Bronchial epithelial cell (primary cell): ENCODE results near the gene NXN. TPM values are rescaled to one million over a fixed set of nuclear protein-coding genes. Genes with fewer than 3 reads are reported as not detected.
"Not testable (repeated sequence)": the region's sequence is repeated elsewhere in the genome, so short reads cannot be mapped to it uniquely, and the experiment has no call there.

Source experiments
- DNase-seq: peaks from one replicate; pipeline ENCODE4 v3.0.0-alpha.2; 2010; ENCODE audit warnings: low read depth
- FAIRE-seq: peaks from 2 replicates; lab custom pipeline; 2011; peaks lifted over from hg19 to GRCh38; lab: Jason Lieb, UNC
- H3K27me3 ChIP-seq: 2 replicates; pipeline ENCODE4 v1.5.1; 2011; ENCODE audit warnings: low read length; ENCODE audit not compliant: control insufficient read depth, insufficient read depth
- H3K36me3 ChIP-seq: 2 replicates; pipeline ENCODE4 v1.5.1; 2011; ENCODE audit warnings: low read length; ENCODE audit not compliant: control insufficient read depth, insufficient read depth
- H3K4me3 ChIP-seq: 2 replicates; pipeline ENCODE4 v1.5.1; 2011; ENCODE audit warnings: mild to moderate bottlenecking, low read depth, low read length, control low read depth
- total RNA-seq: library from RNA; depleted of rRNA; stranded (reverse); fragments of >200 nt; gene quantifications from 2 replicates; pipeline ENCODE4 v1.2.1, GENCODE V29; 2014
- TF ChIP-seq, protein P1 (sequence below): IDR thresholded peaks from 2 replicates; pipeline ENCODE4 v1.5.1; 2011; ENCODE audit warnings: mild to moderate bottlenecking, moderate library complexity, low read length, control low read depth, inconsistent platforms; ENCODE audit not compliant: insufficient read depth, severe bottlenecking

NXN gene
- total RNA-seq, 1 donor from 2014 or later, result 70.3 TPM

DNA sequence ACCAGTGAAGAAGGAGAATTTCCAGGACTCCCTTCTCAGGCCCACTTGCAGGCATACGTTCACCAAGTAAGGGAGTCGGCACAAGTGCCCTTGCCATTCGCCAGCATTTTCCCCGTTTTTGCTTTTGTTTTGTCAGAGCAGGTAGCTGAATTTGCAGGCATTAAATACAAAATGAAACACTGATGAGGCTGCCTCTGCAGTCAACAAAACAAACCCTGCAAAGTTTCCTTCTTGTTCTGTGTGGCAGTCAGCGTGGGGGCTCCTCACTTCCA is 205.3 kb downstream of the NXN start:
- FAIRE-seq, result no peak
- TF ChIP-seq, protein P1, sequence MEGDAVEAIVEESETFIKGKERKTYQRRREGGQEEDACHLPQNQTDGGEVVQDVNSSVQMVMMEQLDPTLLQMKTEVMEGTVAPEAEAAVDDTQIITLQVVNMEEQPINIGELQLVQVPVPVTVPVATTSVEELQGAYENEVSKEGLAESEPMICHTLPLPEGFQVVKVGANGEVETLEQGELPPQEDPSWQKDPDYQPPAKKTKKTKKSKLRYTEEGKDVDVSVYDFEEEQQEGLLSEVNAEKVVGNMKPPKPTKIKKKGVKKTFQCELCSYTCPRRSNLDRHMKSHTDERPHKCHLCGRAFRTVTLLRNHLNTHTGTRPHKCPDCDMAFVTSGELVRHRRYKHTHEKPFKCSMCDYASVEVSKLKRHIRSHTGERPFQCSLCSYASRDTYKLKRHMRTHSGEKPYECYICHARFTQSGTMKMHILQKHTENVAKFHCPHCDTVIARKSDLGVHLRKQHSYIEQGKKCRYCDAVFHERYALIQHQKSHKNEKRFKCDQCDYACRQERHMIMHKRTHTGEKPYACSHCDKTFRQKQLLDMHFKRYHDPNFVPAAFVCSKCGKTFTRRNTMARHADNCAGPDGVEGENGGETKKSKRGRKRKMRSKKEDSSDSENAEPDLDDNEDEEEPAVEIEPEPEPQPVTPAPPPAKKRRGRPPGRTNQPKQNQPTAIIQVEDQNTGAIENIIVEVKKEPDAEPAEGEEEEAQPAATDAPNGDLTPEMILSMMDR, result no peak
- no peak for DNase-seq
- H3K36me3 ChIP-seq, result peaks cover 34% of the 10 kb centered on the region
- no peak overlapping the region for H3K4me3 ChIP-seq
- no peaks in the 10 kb centered on the region for H3K27me3 ChIP-seq

DNA sequence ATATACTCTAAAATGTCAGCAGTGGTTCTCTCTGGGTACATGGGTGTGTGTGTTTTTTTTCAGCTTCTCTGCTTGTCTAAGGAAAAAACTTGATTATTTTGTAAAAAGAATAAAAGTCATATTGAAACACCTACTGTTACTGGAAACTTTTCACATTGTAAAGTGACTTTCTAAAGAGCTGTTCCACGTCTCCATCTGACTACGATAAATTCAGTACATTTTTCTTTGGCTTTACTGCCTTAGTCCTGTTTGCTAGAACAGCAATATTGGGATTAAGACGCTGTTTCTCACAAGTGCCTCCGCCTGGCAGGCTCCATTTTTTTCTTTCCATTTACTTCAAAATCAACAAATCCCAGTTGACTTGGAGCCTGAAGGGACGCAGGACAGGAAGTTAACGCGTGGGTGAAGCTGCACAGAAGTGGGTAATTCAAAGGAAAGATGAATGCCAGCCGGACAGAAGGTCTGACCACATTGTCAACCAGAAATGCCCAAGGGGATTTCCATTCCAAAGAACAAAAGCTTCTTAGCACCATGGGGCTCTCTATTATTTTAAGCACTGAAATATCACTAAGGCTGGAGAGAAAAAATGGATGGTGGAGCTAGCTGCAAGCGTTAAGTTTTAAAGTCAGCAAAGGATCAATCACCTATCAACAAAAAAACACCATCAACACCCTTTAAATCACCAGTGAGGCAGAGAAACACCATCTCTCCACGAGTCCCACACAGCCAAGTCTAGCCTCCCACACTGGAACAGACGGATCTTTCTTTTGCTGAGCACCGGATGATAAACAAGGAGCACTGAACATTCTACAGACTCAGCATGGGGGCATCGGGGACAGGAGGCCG is 205.9 kb downstream of the NXN start:
- Histone ChIP-seq H3K36me3 (peaks cover 34% of the 10 kb centered on the region), H3K27me3 (no peaks in the 10 kb centered on the region), H3K4me3 (no peak overlapping the region)
- no peak for FAIRE-seq
- no peak for DNase-seq
- TF ChIP-seq, protein P1, result no peak

DNA sequence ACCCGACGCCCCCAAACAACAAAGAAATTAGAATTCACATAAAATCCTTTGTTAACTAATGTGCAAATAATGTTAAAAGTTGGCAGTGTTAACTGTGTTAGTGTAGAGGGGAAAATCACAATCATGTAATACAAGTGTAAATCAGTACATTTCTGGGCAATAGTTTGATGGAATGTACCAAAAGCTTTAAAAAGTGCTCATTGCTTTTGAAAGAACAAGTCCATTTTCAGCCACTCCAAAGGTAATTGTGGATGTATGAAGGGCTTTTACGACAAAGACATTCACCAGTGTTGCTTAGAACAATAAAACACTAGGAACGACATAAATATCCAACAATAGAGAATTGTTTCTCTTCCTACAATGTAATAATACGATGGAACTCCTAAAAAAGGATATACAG is 206.6 kb downstream of the NXN start:
- DNase-seq (no peak), FAIRE-seq (no peak)
- H3K27me3 ChIP-seq, result no peaks in the 10 kb centered on the region
- peaks cover 29% of the 10 kb centered on the region for H3K36me3 ChIP-seq
- H3K4me3 ChIP-seq, result no peak overlapping the region
- TF ChIP-seq, protein P1, result no peak

DNA sequence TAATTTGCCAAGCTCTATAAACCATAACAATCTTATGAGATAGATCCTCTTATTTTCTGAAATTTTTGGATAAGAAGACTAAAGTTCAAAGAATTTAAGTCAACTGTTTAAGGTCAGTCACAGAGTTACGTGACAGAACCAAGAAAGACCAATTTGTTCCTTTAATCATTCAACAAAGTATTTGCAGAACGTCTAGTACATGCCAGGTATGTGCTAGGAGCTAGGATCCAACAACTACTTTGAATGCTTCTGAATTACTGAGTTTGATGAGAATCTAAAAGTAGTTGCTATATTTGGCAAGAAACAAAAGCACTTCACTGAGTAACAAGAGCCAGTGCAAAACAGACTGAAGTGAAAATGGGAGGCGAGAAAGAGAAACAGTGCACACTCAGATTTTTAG is 212.5 kb downstream of the NXN start:
- no peak overlapping the region for H3K4me3 ChIP-seq
- H3K27me3 ChIP-seq, result no peaks in the 10 kb centered on the region
- TF ChIP-seq, protein P1, result no peak
- peaks cover 12% of the 10 kb centered on the region for H3K36me3 ChIP-seq
- DNase-seq, result no peak
- FAIRE-seq, result no peak

DNA sequence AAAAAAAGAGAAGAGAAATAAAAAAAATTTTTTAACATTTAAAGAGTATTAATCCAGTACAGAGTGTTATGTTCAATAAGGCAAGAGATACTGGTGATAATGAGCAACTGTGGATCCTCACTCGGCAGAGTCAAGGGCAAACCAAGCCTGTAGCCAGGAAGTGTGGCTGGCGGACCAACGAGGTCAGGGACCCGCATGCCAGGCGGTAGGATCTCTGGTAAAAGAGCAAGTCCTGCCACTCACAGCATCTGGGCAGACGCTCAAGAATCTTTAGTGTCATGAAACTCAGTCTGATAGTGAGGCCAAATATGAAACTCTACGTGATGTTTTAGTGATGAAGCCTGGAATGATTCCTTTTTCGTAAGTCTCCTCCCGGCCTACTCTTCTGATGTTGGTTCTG is 219.2 kb downstream of the NXN start:
- DNase-seq (no peak), FAIRE-seq (no peak)
- TF ChIP-seq, protein P1, result no peak
- H3K36me3 ChIP-seq, result peaks cover 8% of the 10 kb centered on the region
- H3K4me3 ChIP-seq, result no peak overlapping the region
- H3K27me3 ChIP-seq, result no peaks in the 10 kb centered on the region

DNA sequence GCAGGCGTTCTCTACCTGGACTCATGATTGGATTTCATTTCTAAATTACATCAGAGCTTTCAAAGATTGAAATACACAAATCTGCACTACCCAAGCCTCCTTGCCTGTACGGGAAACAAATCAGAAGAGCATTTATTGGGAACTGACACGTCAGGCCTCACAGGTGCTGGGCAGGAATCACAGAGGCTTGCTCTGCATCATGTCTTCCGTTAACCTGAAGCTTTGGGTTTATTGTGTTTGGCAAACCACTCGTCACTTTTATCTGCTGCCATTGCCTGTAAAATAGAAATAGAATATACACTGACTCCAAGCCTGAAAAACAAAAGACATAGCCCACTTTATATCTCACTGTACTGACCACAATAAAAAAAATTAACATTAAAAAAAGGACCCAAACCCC is 219.6 kb downstream of the NXN start:
- H3K36me3 ChIP-seq, result peaks cover 8% of the 10 kb centered on the region
- no peak for FAIRE-seq
- TF ChIP-seq, protein P1, result no peak

DNA sequence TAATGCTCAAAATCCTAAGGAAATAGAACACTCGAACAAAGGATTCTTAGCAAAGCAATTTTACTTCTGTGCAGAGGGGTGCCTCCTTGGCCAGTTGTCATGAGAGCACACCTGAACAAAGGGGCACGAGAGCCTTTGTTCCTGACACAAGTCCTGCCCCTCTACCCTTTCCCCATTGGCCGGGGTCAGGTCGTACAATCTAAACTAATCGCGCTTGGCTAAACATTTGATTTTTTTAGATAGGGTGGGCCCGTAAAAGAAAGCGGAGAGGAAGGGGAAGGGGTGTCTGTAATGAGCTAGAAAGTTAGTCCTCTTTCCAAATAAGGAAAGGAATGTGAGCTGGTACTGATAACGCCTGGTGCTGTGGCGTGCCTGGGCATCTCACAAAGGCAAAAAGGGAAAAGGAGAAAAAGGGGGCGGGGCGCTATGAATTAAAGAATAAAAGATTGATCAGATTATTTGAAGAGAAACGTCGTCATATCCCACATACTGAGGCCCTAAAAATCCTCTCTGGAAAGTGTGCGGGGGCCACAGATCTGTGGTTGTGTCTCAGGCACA is 223.5 kb downstream of the NXN start:
- not testable (repeated sequence) for H3K36me3 ChIP-seq, FAIRE-seq, H3K4me3 ChIP-seq, H3K27me3 ChIP-seq
- peak; percentile 39 for DNase-seq

More for the DNA sequence above, 219.6 kb downstream of the NXN start:
- no peak for DNase-seq
- Histone ChIP-seq H3K27me3 (no peaks in the 10 kb centered on the region), H3K4me3 (no peak overlapping the region)

DNA sequence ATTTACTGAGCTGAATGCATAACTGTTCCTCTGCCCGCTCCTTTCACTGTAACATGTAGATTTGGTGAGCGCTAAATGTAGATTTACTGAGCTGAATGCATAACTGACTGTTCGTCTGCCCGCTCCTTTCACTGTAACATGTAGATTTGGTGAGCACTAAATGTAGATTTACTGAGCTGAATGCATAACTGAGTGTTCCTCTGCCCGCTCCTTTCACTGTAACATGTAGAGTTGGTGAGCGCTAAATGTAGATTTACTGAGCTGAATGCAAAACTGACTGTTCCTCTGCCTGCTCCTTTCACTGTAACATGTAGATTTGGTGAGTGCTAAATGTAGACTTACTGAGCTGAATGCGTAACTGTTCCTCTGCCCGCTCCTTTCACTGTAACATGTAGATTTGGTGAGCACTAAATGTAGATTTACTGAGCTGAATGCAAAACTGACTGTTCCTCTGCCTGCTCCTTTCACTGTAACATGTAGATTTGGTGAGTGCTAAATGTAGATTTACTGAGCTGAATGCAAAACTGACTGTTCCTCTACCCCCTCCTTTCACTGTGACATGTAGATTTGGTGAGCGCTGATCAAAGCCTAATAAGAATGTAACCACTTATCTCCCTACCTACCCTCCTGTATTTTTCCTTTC is 224.1 kb downstream of the NXN start:
- DNase-seq, H3K27me3 ChIP-seq, H3K36me3 ChIP-seq, H3K4me3 ChIP-seq, FAIRE-seq: not testable (repeated sequence)
